ENCODE data around the gene CST7.

GRCh38 chr20:24984961-24985640, 36.0 kb downstream of the CST7 start:
- TF ChIP-seq CTCF (IDR thresholded peaks at IDR 0.05; ENCODE audit: low read depth, low read length) (no peak), POLR2A (IDR thresholded peaks at IDR 0.05; ENCODE audit: extremely low read depth, insufficient read length) (no peak)

Measured in NB4 (cell line).